ENCODE measurements around the gene ARRB1. TPM values are rescaled to one million over a fixed set of nuclear protein-coding genes. Genes with fewer than 3 reads are reported as not detected.

ARRB1 gene
- total RNA-seq, 1 donor from 2014 or later: 38.0 TPM

DNA sequence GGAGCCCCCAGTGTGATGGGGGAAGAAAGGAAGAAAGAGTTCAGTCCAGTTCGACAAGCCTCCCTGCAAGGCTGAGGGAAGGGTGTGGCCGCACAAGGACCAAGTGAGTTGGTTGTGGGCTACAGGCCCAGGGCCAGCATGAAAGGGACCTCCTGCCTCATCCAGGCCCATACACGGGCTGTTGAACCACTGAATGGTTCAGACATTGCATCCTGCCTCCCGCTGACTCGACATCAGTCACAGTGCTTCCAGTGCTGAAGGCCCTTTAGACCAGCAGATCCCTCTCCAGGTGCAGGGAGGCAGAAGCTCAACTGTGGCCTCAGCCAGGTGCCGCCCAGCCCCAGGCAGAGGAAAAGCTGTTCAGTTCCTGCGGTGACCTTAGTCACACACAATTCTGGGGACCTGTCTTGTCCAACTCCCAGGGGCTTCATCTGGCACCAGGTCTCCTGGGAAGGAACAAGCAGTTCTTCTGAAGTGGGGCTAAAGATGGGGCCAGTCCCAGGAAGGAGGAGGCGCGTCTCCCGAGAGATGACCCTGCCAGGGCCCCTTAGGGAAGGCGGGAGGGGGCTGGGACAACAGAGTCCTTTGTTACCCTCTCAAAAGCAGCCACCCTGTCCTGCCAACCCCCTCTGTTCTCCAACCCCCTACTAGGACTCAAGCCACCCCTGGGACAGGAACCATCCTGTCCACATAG lies 6.6 kb downstream of the ARRB1 start:
- Mint-ChIP-seq H3K27ac (ENCODE audit: unreplicated experiment) (no peak overlapping the region), H3K4me1 (ENCODE audit: low read depth, unreplicated experiment) (peaks cover 25% of the 10 kb centered on the region), H3K4me3 (ENCODE audit: unreplicated experiment) (no peak overlapping the region), H3K36me3 (ENCODE audit: unreplicated experiment) (no peaks in the 10 kb centered on the region), H3K27me3 (ENCODE audit: unreplicated experiment) (peaks cover 6% of the 10 kb centered on the region), H3K9me3 (ENCODE audit: unreplicated experiment) (peaks cover 6% of the 10 kb centered on the region)
- TF ChIP-seq, protein P1, sequence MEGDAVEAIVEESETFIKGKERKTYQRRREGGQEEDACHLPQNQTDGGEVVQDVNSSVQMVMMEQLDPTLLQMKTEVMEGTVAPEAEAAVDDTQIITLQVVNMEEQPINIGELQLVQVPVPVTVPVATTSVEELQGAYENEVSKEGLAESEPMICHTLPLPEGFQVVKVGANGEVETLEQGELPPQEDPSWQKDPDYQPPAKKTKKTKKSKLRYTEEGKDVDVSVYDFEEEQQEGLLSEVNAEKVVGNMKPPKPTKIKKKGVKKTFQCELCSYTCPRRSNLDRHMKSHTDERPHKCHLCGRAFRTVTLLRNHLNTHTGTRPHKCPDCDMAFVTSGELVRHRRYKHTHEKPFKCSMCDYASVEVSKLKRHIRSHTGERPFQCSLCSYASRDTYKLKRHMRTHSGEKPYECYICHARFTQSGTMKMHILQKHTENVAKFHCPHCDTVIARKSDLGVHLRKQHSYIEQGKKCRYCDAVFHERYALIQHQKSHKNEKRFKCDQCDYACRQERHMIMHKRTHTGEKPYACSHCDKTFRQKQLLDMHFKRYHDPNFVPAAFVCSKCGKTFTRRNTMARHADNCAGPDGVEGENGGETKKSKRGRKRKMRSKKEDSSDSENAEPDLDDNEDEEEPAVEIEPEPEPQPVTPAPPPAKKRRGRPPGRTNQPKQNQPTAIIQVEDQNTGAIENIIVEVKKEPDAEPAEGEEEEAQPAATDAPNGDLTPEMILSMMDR (IDR thresholded peaks at IDR 0.05; ENCODE audit: partially characterized antibody, unreplicated experiment): no peak
- no peak for DNase-seq

DNA sequence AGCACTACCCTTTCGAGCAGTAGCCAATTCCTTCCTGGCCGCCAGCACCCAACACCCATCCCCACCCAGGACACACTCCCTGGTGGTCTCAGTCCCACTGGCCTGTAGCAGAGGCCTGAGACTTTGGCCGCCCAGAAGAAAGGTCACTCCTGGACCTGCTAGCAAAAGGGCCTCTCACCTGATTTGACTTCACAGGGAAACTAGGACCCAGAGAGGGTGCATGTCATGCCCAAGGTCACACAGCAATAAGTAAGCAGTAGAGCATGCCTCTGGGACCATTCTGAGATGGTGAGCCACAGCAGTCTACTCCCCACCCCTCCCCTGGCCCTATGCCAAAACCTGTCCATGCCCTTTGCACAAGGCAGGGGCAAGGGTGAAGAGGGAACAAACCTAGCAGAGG lies 7.3 kb downstream of the ARRB1 start:
- DNase-seq: no peak
- Mint-ChIP-seq H3K36me3 (ENCODE audit: unreplicated experiment) (no peaks in the 10 kb centered on the region), H3K4me3 (ENCODE audit: unreplicated experiment) (no peak overlapping the region), H3K4me1 (ENCODE audit: low read depth, unreplicated experiment) (peaks cover 31% of the 10 kb centered on the region), H3K27me3 (ENCODE audit: unreplicated experiment) (peaks cover 9% of the 10 kb centered on the region), H3K9me3 (ENCODE audit: unreplicated experiment) (peaks cover 4% of the 10 kb centered on the region), H3K27ac (ENCODE audit: unreplicated experiment) (peak overlapping the region; percentile 38)
- TF ChIP-seq, protein P1 (IDR thresholded peaks at IDR 0.05; ENCODE audit: partially characterized antibody, unreplicated experiment): no peak

DNA sequence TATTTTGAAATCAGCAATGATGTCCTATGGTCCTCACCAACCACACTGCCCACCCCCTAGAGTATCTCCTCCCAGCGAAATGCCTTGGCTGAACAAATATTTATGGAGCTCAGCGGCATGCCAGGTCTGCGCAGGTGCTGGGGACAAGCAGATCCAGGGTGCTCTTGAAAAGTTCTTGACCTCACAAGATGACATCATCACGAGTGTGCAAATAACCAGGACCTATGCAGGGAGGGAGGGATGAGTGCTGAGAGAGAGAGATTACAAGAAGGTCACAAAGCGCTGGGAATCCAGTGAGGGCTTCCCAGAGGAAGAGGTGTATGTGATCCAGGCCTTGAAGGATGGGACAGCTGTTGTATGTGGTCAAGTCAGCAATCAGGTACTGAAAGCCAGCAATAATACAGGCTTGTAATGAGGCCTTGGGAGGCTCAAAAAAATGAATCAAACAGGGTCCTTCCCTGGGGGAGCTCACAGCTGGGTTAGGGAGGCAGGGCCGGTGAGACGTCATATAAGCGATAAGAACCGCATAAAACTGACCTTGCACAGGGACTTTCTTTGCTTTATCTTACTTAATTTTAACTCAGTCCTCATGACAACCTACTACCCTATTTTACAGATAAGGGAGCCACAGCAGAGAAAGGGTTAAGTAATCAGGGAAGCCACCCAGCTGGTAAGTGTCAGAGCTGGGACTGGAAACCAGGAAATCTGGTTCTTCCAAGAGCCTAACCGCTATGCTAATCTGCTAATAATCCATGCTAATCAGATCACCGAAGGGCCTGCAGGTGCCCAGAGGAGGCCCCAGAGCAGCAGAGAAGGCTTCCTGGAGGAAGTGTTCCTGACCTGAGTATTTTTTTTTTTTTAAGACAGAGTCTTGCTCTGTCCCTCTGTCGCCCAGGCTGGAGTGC lies 8.2 kb downstream of the ARRB1 start:
- H3K9me3 Mint-ChIP-seq (ENCODE audit: unreplicated experiment): peaks cover 4% of the 10 kb centered on the region
- TF ChIP-seq, protein P1 (IDR thresholded peaks at IDR 0.05; ENCODE audit: partially characterized antibody, unreplicated experiment): no peak
- no peaks in the 10 kb centered on the region for H3K36me3 Mint-ChIP-seq (ENCODE audit: unreplicated experiment)
- peak overlapping the region; percentile 25 for H3K4me3 Mint-ChIP-seq (ENCODE audit: unreplicated experiment)
- peak overlapping the region; percentile 82 for H3K27ac Mint-ChIP-seq (ENCODE audit: unreplicated experiment)
- peaks cover 35% of the 10 kb centered on the region for H3K4me1 Mint-ChIP-seq (ENCODE audit: low read depth, unreplicated experiment)
- no peak for DNase-seq
- peaks cover 6% of the 10 kb centered on the region for H3K27me3 Mint-ChIP-seq (ENCODE audit: unreplicated experiment)

DNA sequence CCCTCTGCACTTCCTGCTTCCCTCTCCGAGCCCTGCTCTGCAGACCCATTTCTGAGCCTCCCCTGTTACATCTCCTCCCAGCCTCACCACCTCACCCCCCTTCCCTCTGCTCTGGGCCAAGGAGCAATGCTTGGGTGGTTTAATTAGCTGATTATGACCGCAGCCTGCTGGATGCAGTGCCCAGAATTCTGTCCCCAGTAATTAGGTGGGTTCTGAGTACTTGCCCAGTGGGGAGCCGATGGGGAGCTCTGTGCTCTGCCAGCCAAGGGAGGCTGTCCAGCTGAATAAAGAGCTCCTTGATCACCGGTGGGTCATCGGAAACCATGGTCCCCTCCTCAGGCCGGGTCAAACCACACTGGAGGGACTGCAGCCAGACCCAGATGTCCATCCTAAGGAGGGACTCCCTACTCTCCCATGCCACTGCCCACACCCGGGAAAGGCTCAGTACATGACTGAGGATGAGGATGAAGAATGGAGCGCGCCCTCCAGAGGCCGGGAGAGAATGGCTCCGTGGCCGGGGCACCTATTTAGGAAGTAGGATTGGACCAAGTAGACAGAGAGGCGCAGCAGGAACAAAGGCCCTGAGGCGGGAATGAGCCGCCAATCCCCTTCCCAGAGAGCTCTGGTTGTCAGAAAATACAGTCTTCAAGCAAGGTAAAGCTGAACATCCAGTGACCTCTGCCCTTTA lies 9.1 kb downstream of the ARRB1 start:
- Mint-ChIP-seq H3K4me3 (ENCODE audit: unreplicated experiment) (no peak overlapping the region), H3K27ac (ENCODE audit: unreplicated experiment) (no peak overlapping the region), H3K9me3 (ENCODE audit: unreplicated experiment) (peaks cover 4% of the 10 kb centered on the region), H3K27me3 (ENCODE audit: unreplicated experiment) (peaks cover 9% of the 10 kb centered on the region), H3K4me1 (ENCODE audit: low read depth, unreplicated experiment) (peaks cover 35% of the 10 kb centered on the region), H3K36me3 (ENCODE audit: unreplicated experiment) (no peaks in the 10 kb centered on the region)
- DNase-seq: no peak
- TF ChIP-seq, protein P1 (IDR thresholded peaks at IDR 0.05; ENCODE audit: partially characterized antibody, unreplicated experiment): no peak

Measured in glutamatergic neuron (in vitro differentiated cells).